ENCODE measurements around the gene TMEM88. TPM values are rescaled to one million over a fixed set of nuclear protein-coding genes. Genes with fewer than 3 reads are reported as not detected.
A peak's percentile ranks its signal among the peaks of the same experiment; 100 is the strongest.

Gene TMEM88
- total and polyA plus RNA-seq, 2 experiments from 2014 or later = not detected

- Histone ChIP-seq H4K20me1 (ENCODE audit: insufficient read depth) (no peaks in the 10 kb centered on the region), H2AFZ (peak overlapping the region; percentile 83), H3K36me3 (ENCODE audit: low read depth) (0 out of 2 replicates have a peak, but pooled peaks cover 3% of the 10 kb centered on the region), H3K4me2 (ENCODE audit: unreplicated experiment) (peak overlapping the region; percentile 85), H3K9ac (peak overlapping the region; percentile 77), H3K4me1 (ENCODE audit: insufficient read depth) (peaks cover 28% of the 10 kb centered on the region), H3K27ac (peak overlapping the region; percentile 42), H3K79me2 (ENCODE audit: insufficient read depth) (peaks cover 10% of the 10 kb centered on the region), H3K9me2 (ENCODE audit: insufficient read depth) (no peaks in the 10 kb centered on the region), H3K9me3 (ENCODE audit: low read depth) (no peaks in the 10 kb centered on the region), H3F3A (ENCODE audit: insufficient read depth) (peaks cover 31% of the 10 kb centered on the region), H3K27me3 (replicated peaks; ENCODE audit: insufficient read depth) (no peaks in the 10 kb centered on the region), H3K4me3 (peak overlapping the region; percentile 73)
- peak; percentile 54 for DNase-seq
- 0% methylated on average over 3 of the region's 3 CpGs for WGBS, 2 experiments (ENCODE audit: low coverage in 1 of 2, low lambda C conversion rate in 2 of 2, missing lambda C conversion rate in 2 of 2)
- TF ChIP-seq EZH2phosphoT487 (IDR thresholded peaks at IDR 0.05; ENCODE audit: insufficient read depth, low read depth) (no peak), EZH2 (IDR thresholded peaks at IDR 0.05; ENCODE audit: insufficient read depth, poor library complexity, severe bottlenecking) (no peak)
- in situ Hi-C loops (cut with MboI) = no loop called here
Observed at GRCh38 chr17:7883781-7884386, 29.0 kb downstream of the TMEM88 start.

- WGBS, 2 experiments (ENCODE audit: low coverage in 1 of 2, low lambda C conversion rate in 2 of 2, missing lambda C conversion rate in 2 of 2) = 2% methylated on average over 25 of the region's 100 CpGs; no CpG with 5 or more reads in 1 of the 2 experiments
- H3K27ac ChIP-seq = peak overlapping the region; percentile 90
- TF ChIP-seq EZH2phosphoT487 (IDR thresholded peaks at IDR 0.05; ENCODE audit: insufficient read depth, low read depth) (no peak), EZH2 (IDR thresholded peaks at IDR 0.05; ENCODE audit: insufficient read depth, poor library complexity, severe bottlenecking) (no peak)
Observed at GRCh38 chr17:7884581-7885366, 29.9 kb downstream of the TMEM88 start.

GRCh38 chr17:7885367-7886226 is 30.7 kb downstream of the TMEM88 start:
- peak; percentile 66 for DNase-seq
- H2AFZ ChIP-seq = peak overlapping the region; percentile 77

More at GRCh38 chr17:7884581-7885366, 29.9 kb downstream of the TMEM88 start:
- H3K9ac ChIP-seq = peak overlapping the region; percentile 82
- no peaks in the 10 kb centered on the region for H4K20me1 ChIP-seq (ENCODE audit: insufficient read depth)
- H3K27me3 ChIP-seq (replicated peaks; ENCODE audit: insufficient read depth) = no peaks in the 10 kb centered on the region
- H3K4me3 ChIP-seq = peak overlapping the region; percentile 90
- H3K9me2 ChIP-seq (ENCODE audit: insufficient read depth) = no peaks in the 10 kb centered on the region
- H3K4me2 ChIP-seq (ENCODE audit: unreplicated experiment) = no peak overlapping the region
- peaks cover 19% of the 10 kb centered on the region for H3K79me2 ChIP-seq (ENCODE audit: insufficient read depth)
- peaks cover 37% of the 10 kb centered on the region for H3F3A ChIP-seq (ENCODE audit: insufficient read depth)
- peak; percentile 43 for DNase-seq
- no peak overlapping the region for H2AFZ ChIP-seq
- peaks cover 37% of the 10 kb centered on the region for H3K4me1 ChIP-seq (ENCODE audit: insufficient read depth)
- in situ Hi-C loops (cut with MboI) = no loop called here
- H3K36me3 ChIP-seq (ENCODE audit: low read depth) = no peaks in the 10 kb centered on the region
- no peaks in the 10 kb centered on the region for H3K9me3 ChIP-seq (ENCODE audit: low read depth)

More at GRCh38 chr17:7885367-7886226, 30.7 kb downstream of the TMEM88 start:
- no peaks in the 10 kb centered on the region for H3K9me2 ChIP-seq (ENCODE audit: insufficient read depth)
- peak overlapping the region; percentile 86 for H3K4me2 ChIP-seq (ENCODE audit: unreplicated experiment)
- H3K36me3 ChIP-seq (ENCODE audit: low read depth) = no peaks in the 10 kb centered on the region
- H3K4me1 ChIP-seq (ENCODE audit: insufficient read depth) = peaks cover 38% of the 10 kb centered on the region
- H3K4me3 ChIP-seq = peak overlapping the region; percentile 90
- peaks cover 27% of the 10 kb centered on the region for H3K79me2 ChIP-seq (ENCODE audit: insufficient read depth)
- H4K20me1 ChIP-seq (ENCODE audit: insufficient read depth) = no peaks in the 10 kb centered on the region
- in situ Hi-C loops (cut with MboI) = no loop called here
- TF ChIP-seq EZH2phosphoT487 (IDR thresholded peaks at IDR 0.05; ENCODE audit: insufficient read depth, low read depth) = no peak
- TF ChIP-seq EZH2 (IDR thresholded peaks at IDR 0.05; ENCODE audit: insufficient read depth, poor library complexity, severe bottlenecking) = no peak
- H3K9me3 ChIP-seq (ENCODE audit: low read depth) = no peaks in the 10 kb centered on the region
- H3K27ac ChIP-seq = peak overlapping the region; percentile 90
- peak overlapping the region; percentile 82 for H3K9ac ChIP-seq
- H3F3A ChIP-seq (ENCODE audit: insufficient read depth) = peaks cover 38% of the 10 kb centered on the region
- no peaks in the 10 kb centered on the region for H3K27me3 ChIP-seq (replicated peaks; ENCODE audit: insufficient read depth)
- WGBS, 2 experiments (ENCODE audit: low coverage in 1 of 2, low lambda C conversion rate in 2 of 2, missing lambda C conversion rate in 2 of 2) = 1% methylated on average over 14 to 48 of the region's 64 CpGs
